HEK293 (cell line): ENCODE data around the gene GTPBP1.

Source experiments
- ATF2 ChIP-seq: fragments of 450-650 bp; formaldehyde crosslinking; IDR thresholded peaks from 2 replicates; pipeline ENCODE4 v1.5.1; 2016; ENCODE audit warnings: missing biosample characterization, missing genetic modification characterization, low read depth
- IKZF3 ChIP-seq: fragments of 450-650 bp; IDR thresholded peaks from 2 replicates; pipeline ENCODE4 v1.5.0; 2018; ENCODE audit warnings: missing biosample characterization, mild to moderate bottlenecking, missing genetic modification characterization, moderate library complexity
- KLF7 ChIP-seq: fragments of 450-650 bp; formaldehyde crosslinking; IDR thresholded peaks from 2 replicates; pipeline ENCODE4 v1.5.1; 2016; ENCODE audit warnings: missing biosample characterization, missing genetic modification characterization, borderline replicate concordance
- MYNN ChIP-seq: fragments of 450-650 bp; formaldehyde crosslinking; IDR thresholded peaks from 2 replicates; pipeline ENCODE4 v1.5.1; 2016; ENCODE audit warnings: missing biosample characterization, missing genetic modification characterization, borderline replicate concordance
- PATZ1 ChIP-seq: fragments of 450-650 bp; formaldehyde crosslinking; IDR thresholded peaks from 2 replicates; pipeline ENCODE4 v1.5.1; 2016; ENCODE audit warnings: missing biosample characterization, missing genetic modification characterization
- PRDM6 ChIP-seq: fragments of 450-650 bp; formaldehyde crosslinking; IDR thresholded peaks from 2 replicates; pipeline ENCODE4 v1.5.1; 2017; ENCODE audit warnings: missing biosample characterization, missing genetic modification characterization
- SP7 ChIP-seq: fragments of 450-650 bp; formaldehyde crosslinking; IDR thresholded peaks from 2 replicates; pipeline ENCODE4 v1.5.1; 2016; ENCODE audit warnings: missing biosample characterization, missing genetic modification characterization
- ZFHX2 ChIP-seq: fragments of 450-650 bp; formaldehyde crosslinking; conservative IDR thresholded peaks from 2 replicates; pipeline ENCODE4 v1.5.1; 2016; ENCODE audit warnings: missing biosample characterization, missing genetic modification characterization
- ZFP37 ChIP-seq: fragments of 450-650 bp; formaldehyde crosslinking; IDR thresholded peaks from 2 replicates; pipeline ENCODE4 v1.5.1; 2016; ENCODE audit warnings: missing biosample characterization, missing genetic modification characterization
- ZNF169 ChIP-seq: fragments of 450-650 bp; formaldehyde crosslinking; IDR thresholded peaks from 2 replicates; pipeline ENCODE4 v1.5.1; 2016; ENCODE audit warnings: missing biosample characterization, missing genetic modification characterization
- ZNF175 ChIP-seq: fragments of 450-650 bp; formaldehyde crosslinking; IDR thresholded peaks from 2 replicates; pipeline ENCODE4 v1.5.1; 2016; ENCODE audit warnings: missing biosample characterization, missing genetic modification characterization
- ZNF214 ChIP-seq: fragments of 450-650 bp; formaldehyde crosslinking; IDR thresholded peaks from 2 replicates; pipeline ENCODE4 v1.5.1; 2017; ENCODE audit warnings: missing biosample characterization, mild to moderate bottlenecking, missing genetic modification characterization, borderline replicate concordance
- ZNF280C ChIP-seq: fragments of 450-650 bp; formaldehyde crosslinking; IDR thresholded peaks from 2 replicates; pipeline ENCODE4 v1.5.1; 2016; ENCODE audit warnings: missing biosample characterization, missing genetic modification characterization
- ZNF280D ChIP-seq: fragments of 450-650 bp; formaldehyde crosslinking; IDR thresholded peaks from 2 replicates; pipeline ENCODE4 v1.5.1; 2016; ENCODE audit warnings: missing biosample characterization, missing genetic modification characterization
- ZNF394 ChIP-seq: fragments of 450-650 bp; formaldehyde crosslinking; IDR thresholded peaks from 2 replicates; pipeline ENCODE4 v1.5.1; 2016; ENCODE audit warnings: missing biosample characterization, missing genetic modification characterization, mild to moderate bottlenecking, moderate library complexity, borderline replicate concordance
- ZNF398 ChIP-seq: fragments of 450-650 bp; formaldehyde crosslinking; IDR thresholded peaks from 2 replicates; pipeline ENCODE4 v1.5.1; 2017; ENCODE audit warnings: missing biosample characterization, missing genetic modification characterization
- ZNF488 ChIP-seq: fragments of 450-650 bp; formaldehyde crosslinking; IDR thresholded peaks from 2 replicates; pipeline ENCODE4 v1.5.1; 2016; ENCODE audit warnings: missing biosample characterization, missing genetic modification characterization
- ZNF549 ChIP-seq: fragments of 450-650 bp; IDR thresholded peaks from 2 replicates; pipeline ENCODE4 v1.5.1; 2018; ENCODE audit warnings: missing biosample characterization, missing genetic modification characterization, mild to moderate bottlenecking, inconsistent platforms, moderate library complexity
- ZNF555 ChIP-seq: fragments of 450-650 bp; formaldehyde crosslinking; conservative IDR thresholded peaks from 2 replicates; pipeline ENCODE4 v1.5.1; 2017; ENCODE audit warnings: missing biosample characterization, mild to moderate bottlenecking, missing genetic modification characterization, inconsistent platforms
- ZNF558 ChIP-seq: fragments of 450-650 bp; formaldehyde crosslinking; IDR thresholded peaks from 2 replicates; pipeline ENCODE4 v1.5.1; 2016; ENCODE audit warnings: missing biosample characterization, missing genetic modification characterization
- ZNF596 ChIP-seq: fragments of 450-650 bp; IDR thresholded peaks from 2 replicates; pipeline ENCODE4 v1.5.0; 2018; ENCODE audit warnings: missing biosample characterization, mild to moderate bottlenecking, missing genetic modification characterization, moderate library complexity
- ZNF600 ChIP-seq: fragments of 450-650 bp; formaldehyde crosslinking; IDR thresholded peaks from 2 replicates; pipeline ENCODE4 v1.5.1; 2016; ENCODE audit warnings: missing biosample characterization, missing genetic modification characterization
- ZNF660 ChIP-seq: fragments of 450-650 bp; IDR thresholded peaks from 2 replicates; pipeline ENCODE4 v1.5.1; 2018; ENCODE audit warnings: missing biosample characterization, mild to moderate bottlenecking, missing genetic modification characterization
- ZNF776 ChIP-seq: fragments of 450-650 bp; formaldehyde crosslinking; IDR thresholded peaks from 2 replicates; pipeline ENCODE4 v1.5.0; 2017; ENCODE audit warnings: missing biosample characterization, missing genetic modification characterization, borderline replicate concordance
- ZNF785 ChIP-seq: fragments of 450-650 bp; formaldehyde crosslinking; IDR thresholded peaks from 2 replicates; pipeline ENCODE4 v1.5.1; 2016; ENCODE audit warnings: missing biosample characterization, missing genetic modification characterization

The GTPBP1 gene

GRCh38 chr22:38656256-38657044 lies 49.3 kb upstream of the GTPBP1 start, which contains the start of the genes CBY1 and FAM227A (continued):
- TF ChIP-seq ZNF596 (tag by site-specific recombination) (no peak), ZNF558 (no peak), ZNF280C (tag by site-specific recombination) (no peak), ATF2 (tag by site-specific recombination) (no peak), ZNF398 (tag by site-specific recombination) (peak; percentile 28; the same call in 1 of the 2 replicates), ZNF600 (tag by site-specific recombination) (peak; percentile 57; the same call in 1 of the 2 replicates), ZNF280D (no peak), MYNN (tag by site-specific recombination) (peak; percentile 62; the same call in 1 of the 2 replicates), ZNF175 (tag by site-specific recombination) (no peak), ZNF488 (tag by site-specific recombination) (no peak), ZFP37 (no peak), SP7 (tag by site-specific recombination) (peak; percentile 29; the same call in 1 of the 2 replicates), ZNF785 (tag by site-specific recombination) (no peak; the same call in 1 of the 2 replicates), ZNF169 (tag by site-specific recombination) (no peak), KLF7 (tag by site-specific recombination) (no peak), ZNF214 (tag by site-specific recombination) (no peak), ZNF549 (tag by site-specific recombination) (no peak), ZNF776 (tag by site-specific recombination) (no peak), IKZF3 (tag by site-specific recombination) (0 out of 2 replicates have a peak, but pooled peaks have one; percentile 23), PATZ1 (peak; percentile 88), ZNF394 (no peak), ZNF555 (tag by site-specific recombination) (no peak), PRDM6 (tag by site-specific recombination) (no peak), ZFHX2 (no peak), ZNF660 (tag by site-specific recombination) (peak; percentile 71)
